ENCODE results near the gene PHTF2.
"Not testable (repeated sequence)": the region's sequence is repeated elsewhere in the genome, so short reads cannot be mapped to it uniquely, and the experiment has no call there.

The PHTF2 gene

DNA sequence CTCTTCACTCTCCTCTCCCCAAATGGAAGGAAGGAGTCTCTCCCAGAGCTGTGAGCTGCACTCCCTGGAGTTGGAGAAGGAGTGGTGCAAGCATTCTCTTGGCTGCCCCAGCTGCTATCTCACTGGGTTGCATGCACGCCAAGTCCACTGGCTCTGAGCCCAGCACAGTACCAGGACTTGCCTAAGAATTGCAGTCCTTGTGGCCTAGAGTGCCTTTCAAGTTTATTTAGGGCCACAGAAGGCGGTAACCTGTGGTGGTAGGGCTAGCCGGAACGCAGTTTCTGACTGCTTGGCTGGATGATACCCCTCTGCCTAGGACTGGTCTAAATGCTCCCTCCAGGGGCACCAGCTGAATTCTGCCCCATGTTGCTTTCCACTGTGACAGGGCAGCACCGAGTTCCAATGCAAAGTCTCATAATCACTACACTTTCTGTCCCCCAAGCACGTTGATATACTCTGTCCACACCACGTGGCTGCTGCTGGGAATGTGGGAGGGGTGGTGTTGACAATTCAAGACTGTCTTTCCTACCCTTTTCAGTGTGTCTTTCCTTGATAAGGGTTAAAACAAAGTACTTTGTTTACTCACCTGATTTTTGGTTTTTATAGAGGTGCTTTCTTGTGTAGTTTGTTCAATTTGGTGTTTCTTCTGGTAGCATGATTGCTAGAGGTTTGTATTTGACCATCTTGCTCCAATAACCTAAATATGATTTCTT lies 57.0 kb downstream of the PHTF2 start:
- Histone ChIP-seq H3K27ac (ENCODE audit: low read length) (no peak overlapping the region), H3K9me3 (ENCODE audit: control insufficient read depth in 2 of 2, low read length in 2 of 2) (peaks cover 0 to 3% of the 10 kb centered on the region in 2 donors), H3K4me1 (ENCODE audit: control insufficient read depth, insufficient read depth, low read length) (no peaks in the 10 kb centered on the region), H3K36me3 (ENCODE audit: control insufficient read depth in 2 of 2, insufficient read depth in 2 of 2, low read length in 2 of 2) (no peaks in the 10 kb centered on the region), H3K4me3 (ENCODE audit: low read length in 2 of 2) (no peak overlapping the region), H3K9ac (ENCODE audit: low read length in 2 of 2) (no peak overlapping the region), H3K27me3 (ENCODE audit: control insufficient read depth in 1 of 2, insufficient read depth in 2 of 2, low read length in 2 of 2) (no peaks in the 10 kb centered on the region)

- H3K27ac ChIP-seq (ENCODE audit: low read length) = no peak overlapping the region
- no peaks in the 10 kb centered on the region for H3K36me3 ChIP-seq (ENCODE audit: control insufficient read depth in 2 of 2, insufficient read depth in 2 of 2, low read length in 2 of 2)
- H3K9ac ChIP-seq (ENCODE audit: low read length in 2 of 2) = no peak overlapping the region
- H3K27me3 ChIP-seq (ENCODE audit: control insufficient read depth in 1 of 2, insufficient read depth in 2 of 2, low read length in 2 of 2) = no peaks in the 10 kb centered on the region
- peaks cover 0 to 3% of the 10 kb centered on the region in 2 donors for H3K9me3 ChIP-seq (ENCODE audit: control insufficient read depth in 2 of 2, low read length in 2 of 2)
- H3K4me3 ChIP-seq (ENCODE audit: low read length in 2 of 2) = no peak overlapping the region
- H3K4me1 ChIP-seq (ENCODE audit: control insufficient read depth, insufficient read depth, low read length) = no peaks in the 10 kb centered on the region
These were observed 59.7 kb downstream of the PHTF2 start for GRCh38 chr7:77858278-77858677.

DNA sequence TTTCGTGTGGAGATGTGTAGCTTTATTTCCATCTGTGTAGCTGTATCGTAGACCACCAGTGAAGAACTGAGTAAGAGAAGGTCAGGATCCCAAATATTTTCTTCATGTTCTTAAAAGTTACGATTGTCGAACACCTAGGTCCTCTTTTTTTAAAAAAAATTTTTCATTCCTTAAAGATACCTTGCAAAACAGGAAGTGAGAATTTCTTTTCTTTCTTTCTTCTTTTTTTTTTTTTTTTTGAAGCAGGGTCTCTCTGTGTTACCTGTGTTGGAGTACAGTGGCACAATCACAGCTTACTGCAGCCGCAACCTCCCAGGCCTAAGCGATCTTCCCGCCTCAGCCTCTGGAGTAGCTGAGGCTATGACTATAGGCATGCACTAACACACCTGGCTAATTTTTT lies 60.8 kb downstream of the PHTF2 start:
- no peaks in the 10 kb centered on the region for H3K36me3 ChIP-seq (ENCODE audit: control insufficient read depth in 2 of 2, insufficient read depth in 2 of 2, low read length in 2 of 2)
- H3K27ac ChIP-seq (ENCODE audit: low read length) = no peak overlapping the region
- H3K9ac ChIP-seq (ENCODE audit: low read length in 2 of 2) = no peak overlapping the region
- no peaks in the 10 kb centered on the region for H3K27me3 ChIP-seq (ENCODE audit: control insufficient read depth in 1 of 2, insufficient read depth in 2 of 2, low read length in 2 of 2)
- H3K4me1 ChIP-seq (ENCODE audit: control insufficient read depth, insufficient read depth, low read length) = no peaks in the 10 kb centered on the region
- H3K4me3 ChIP-seq (ENCODE audit: low read length in 2 of 2) = no peak overlapping the region
- peaks cover 0 to 3% of the 10 kb centered on the region in 2 donors for H3K9me3 ChIP-seq (ENCODE audit: control insufficient read depth in 2 of 2, low read length in 2 of 2)

- H3K4me1 ChIP-seq (ENCODE audit: control insufficient read depth, insufficient read depth, low read length) = no peaks in the 10 kb centered on the region
- no peaks in the 10 kb centered on the region for H3K9me3 ChIP-seq (ENCODE audit: control insufficient read depth in 2 of 2, low read length in 2 of 2)
- no peak overlapping the region for H3K9ac ChIP-seq (ENCODE audit: low read length in 2 of 2)
- no peak overlapping the region for H3K27ac ChIP-seq (ENCODE audit: low read length)
- no peak overlapping the region for H3K4me3 ChIP-seq (ENCODE audit: low read length in 2 of 2)
- H3K36me3 ChIP-seq (ENCODE audit: control insufficient read depth in 2 of 2, insufficient read depth in 2 of 2, low read length in 2 of 2) = no peaks in the 10 kb centered on the region
- H3K27me3 ChIP-seq (ENCODE audit: control insufficient read depth in 1 of 2, insufficient read depth in 2 of 2, low read length in 2 of 2) = no peaks in the 10 kb centered on the region
These were observed 64.1 kb downstream of the PHTF2 start for GRCh38 chr7:77862691-77863090.

GRCh38 chr7:77863860-77864259 lies 65.3 kb downstream of the PHTF2 start:
- H3K9ac ChIP-seq (ENCODE audit: low read length in 2 of 2) = no peak overlapping the region
- no peaks in the 10 kb centered on the region for H3K4me1 ChIP-seq (ENCODE audit: control insufficient read depth, insufficient read depth, low read length)
- no peaks in the 10 kb centered on the region for H3K27me3 ChIP-seq (ENCODE audit: control insufficient read depth in 1 of 2, insufficient read depth in 2 of 2, low read length in 2 of 2)
- no peak overlapping the region for H3K27ac ChIP-seq (ENCODE audit: low read length)
- H3K4me3 ChIP-seq (ENCODE audit: low read length in 2 of 2) = no peak overlapping the region
- H3K9me3 ChIP-seq (ENCODE audit: control insufficient read depth in 2 of 2, low read length in 2 of 2) = no peaks in the 10 kb centered on the region
- no peaks in the 10 kb centered on the region for H3K36me3 ChIP-seq (ENCODE audit: control insufficient read depth in 2 of 2, insufficient read depth in 2 of 2, low read length in 2 of 2)

DNA sequence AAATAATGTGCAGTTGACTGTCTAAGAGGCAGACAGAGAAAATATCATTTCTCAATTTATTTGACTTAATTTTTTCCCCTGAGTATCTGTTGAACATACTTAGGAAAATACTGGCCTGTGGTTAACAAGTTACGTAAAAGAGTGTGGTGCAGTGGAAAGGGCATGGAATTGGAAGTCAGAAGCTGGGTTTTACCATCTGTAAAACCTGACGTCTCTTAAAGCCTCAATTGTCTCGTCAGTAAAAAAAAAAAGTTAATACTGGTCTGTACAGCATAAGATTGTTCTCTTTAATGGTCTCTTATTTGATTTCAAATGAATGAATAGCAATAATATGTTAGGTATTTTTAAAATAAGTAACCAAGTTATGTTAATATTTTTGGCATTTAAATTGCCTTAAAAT lies 67.8 kb downstream of the PHTF2 start:
- Histone ChIP-seq H3K27me3 (ENCODE audit: control insufficient read depth in 1 of 2, insufficient read depth in 2 of 2, low read length in 2 of 2) (no peaks in the 10 kb centered on the region), H3K4me3 (ENCODE audit: low read length in 2 of 2) (no peak overlapping the region), H3K36me3 (ENCODE audit: control insufficient read depth in 2 of 2, insufficient read depth in 2 of 2, low read length in 2 of 2) (no peaks in the 10 kb centered on the region), H3K4me1 (ENCODE audit: control insufficient read depth, insufficient read depth, low read length) (no peaks in the 10 kb centered on the region), H3K9me3 (ENCODE audit: control insufficient read depth in 2 of 2, low read length in 2 of 2) (no peaks in the 10 kb centered on the region), H3K9ac (ENCODE audit: low read length in 2 of 2) (no peak overlapping the region), H3K27ac (ENCODE audit: low read length) (no peak overlapping the region)

DNA sequence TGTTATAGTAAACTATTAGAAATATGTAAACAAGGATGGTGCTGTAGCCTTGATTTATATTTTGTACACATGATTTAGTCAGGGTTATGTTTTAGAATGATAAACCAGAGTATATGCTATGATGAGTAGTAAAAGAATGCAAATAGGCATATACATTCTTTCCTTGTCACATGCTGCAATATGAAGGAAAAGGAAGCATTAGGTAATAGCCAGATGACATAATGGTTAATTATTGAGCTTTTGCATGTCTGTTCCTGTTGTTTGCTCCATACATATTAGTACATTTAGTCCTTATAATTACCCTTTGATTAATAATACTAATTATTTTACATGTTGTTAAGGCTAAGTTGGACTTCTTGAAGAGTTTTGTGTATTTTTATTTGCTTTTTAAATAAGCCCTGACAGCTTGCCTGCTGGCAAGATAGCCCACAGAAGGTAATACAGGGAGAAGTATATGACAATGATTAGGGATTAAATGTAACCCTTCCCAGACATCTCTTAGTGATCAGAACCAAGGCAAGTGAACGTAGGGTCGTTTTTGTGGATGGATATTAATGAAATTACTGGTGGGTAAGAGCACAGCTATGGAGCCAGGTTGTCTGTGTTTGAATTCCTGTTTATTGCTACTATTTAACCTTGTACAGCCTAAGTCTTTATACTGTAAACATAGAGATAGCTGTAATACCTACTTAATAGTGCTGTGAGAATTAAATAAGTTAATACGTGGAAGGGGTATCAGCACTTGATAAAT lies 68.4 kb downstream of the PHTF2 start:
- Histone ChIP-seq H3K9ac (ENCODE audit: low read length in 2 of 2) (no peak overlapping the region), H3K27ac (ENCODE audit: low read length) (no peak overlapping the region), H3K9me3 (ENCODE audit: control insufficient read depth in 2 of 2, low read length in 2 of 2) (no peaks in the 10 kb centered on the region), H3K4me1 (ENCODE audit: control insufficient read depth, insufficient read depth, low read length) (no peaks in the 10 kb centered on the region), H3K27me3 (ENCODE audit: control insufficient read depth in 1 of 2, insufficient read depth in 2 of 2, low read length in 2 of 2) (no peaks in the 10 kb centered on the region), H3K36me3 (ENCODE audit: control insufficient read depth in 2 of 2, insufficient read depth in 2 of 2, low read length in 2 of 2) (no peaks in the 10 kb centered on the region), H3K4me3 (ENCODE audit: low read length in 2 of 2) (no peak overlapping the region)

DNA sequence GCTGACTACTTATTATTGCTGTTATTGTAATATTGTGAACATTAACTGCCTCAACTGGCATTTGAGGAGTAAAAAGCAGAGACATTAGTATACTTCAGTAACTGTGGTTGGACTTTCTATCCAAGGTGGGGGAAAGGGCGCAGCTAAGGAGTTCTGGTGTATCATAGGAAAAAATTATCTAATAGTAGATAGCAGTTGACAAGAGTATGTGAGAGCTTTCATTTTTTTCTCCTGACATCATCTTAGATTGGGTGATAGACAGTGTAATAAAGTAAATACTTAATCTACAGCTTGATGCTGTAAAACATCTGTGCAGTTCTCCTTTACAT lies 68.9 kb downstream of the PHTF2 start:
- Histone ChIP-seq H3K36me3 (ENCODE audit: control insufficient read depth in 2 of 2, insufficient read depth in 2 of 2, low read length in 2 of 2) (no peaks in the 10 kb centered on the region), H3K4me3 (ENCODE audit: low read length in 2 of 2) (no peak overlapping the region), H3K27ac (ENCODE audit: low read length) (no peak overlapping the region), H3K27me3 (ENCODE audit: control insufficient read depth in 1 of 2, insufficient read depth in 2 of 2, low read length in 2 of 2) (no peaks in the 10 kb centered on the region), H3K9ac (ENCODE audit: low read length in 2 of 2) (no peak overlapping the region), H3K4me1 (ENCODE audit: control insufficient read depth, insufficient read depth, low read length) (no peaks in the 10 kb centered on the region), H3K9me3 (ENCODE audit: control insufficient read depth in 2 of 2, low read length in 2 of 2) (no peaks in the 10 kb centered on the region)

DNA sequence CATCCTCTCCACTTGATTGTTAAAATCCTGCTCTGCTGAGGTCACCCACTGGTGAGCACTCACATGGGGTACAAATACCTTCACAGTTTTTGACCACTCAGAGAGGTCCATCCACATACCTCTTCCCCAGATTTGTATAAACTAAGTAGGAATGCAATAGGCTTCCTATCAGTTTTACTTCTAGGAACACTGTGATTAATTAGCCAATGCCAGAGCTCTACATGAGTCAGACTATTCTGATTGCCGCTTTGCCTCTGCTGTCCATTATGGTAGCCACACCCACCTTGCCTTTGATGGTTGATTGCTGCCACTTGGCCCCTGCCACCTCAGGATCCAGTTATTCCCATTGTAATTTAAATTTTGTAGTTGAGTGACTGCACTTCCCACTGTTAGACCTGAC lies 73.7 kb downstream of the PHTF2 start:
- H3K4me1 ChIP-seq (ENCODE audit: control insufficient read depth, insufficient read depth, low read length); H3K4me3 ChIP-seq (ENCODE audit: low read length in 2 of 2); H3K27me3 ChIP-seq (ENCODE audit: control insufficient read depth in 1 of 2, insufficient read depth in 2 of 2, low read length in 2 of 2); H3K9ac ChIP-seq (ENCODE audit: low read length in 2 of 2); H3K36me3 ChIP-seq (ENCODE audit: control insufficient read depth in 2 of 2, insufficient read depth in 2 of 2, low read length in 2 of 2); H3K27ac ChIP-seq (ENCODE audit: low read length); H3K9me3 ChIP-seq (ENCODE audit: control insufficient read depth in 2 of 2, low read length in 2 of 2): not testable (repeated sequence)

DNA sequence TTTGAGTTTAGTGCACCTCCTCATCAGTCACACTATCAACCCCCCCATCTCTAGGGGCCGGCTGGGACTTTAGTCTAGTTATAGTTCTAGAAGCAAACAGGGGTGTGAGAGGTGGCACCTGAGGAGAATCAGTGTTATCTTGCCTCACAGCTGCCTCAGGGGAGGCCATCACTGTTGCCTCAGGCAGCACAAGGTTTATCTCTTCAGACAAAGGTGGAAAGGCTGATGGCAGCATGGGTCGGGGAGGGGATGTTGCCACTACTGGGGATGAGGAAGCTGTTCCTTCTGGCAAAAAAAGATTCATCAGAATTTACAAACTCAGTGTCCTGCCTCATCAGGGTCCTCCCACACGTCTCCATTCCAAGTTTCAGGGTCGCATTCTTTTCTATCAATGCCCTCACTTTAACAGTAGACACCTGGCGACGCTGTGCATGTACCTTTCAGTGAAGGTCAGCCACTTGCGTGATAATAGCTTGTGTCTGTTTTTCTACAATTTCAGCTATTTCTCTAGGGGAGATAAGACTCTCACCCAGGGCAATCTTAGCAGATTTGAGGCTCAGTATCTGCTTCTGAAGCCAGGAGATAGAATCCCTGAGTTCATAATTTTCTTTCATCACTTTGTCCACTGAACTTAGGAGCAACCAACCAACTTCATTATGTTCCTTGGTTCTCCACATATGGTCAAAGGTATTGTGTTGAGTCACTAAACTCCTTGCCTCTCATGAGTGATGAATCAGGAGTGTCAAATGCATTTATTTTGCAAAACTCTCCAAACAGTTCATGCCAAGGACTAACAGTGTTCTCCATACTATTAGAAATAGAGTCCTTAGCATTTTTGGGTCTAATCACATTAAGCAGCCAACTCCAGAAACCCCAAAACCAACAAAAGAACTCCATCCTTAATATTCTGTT lies 75.1 kb downstream of the PHTF2 start:
- H3K36me3 ChIP-seq (ENCODE audit: control insufficient read depth in 2 of 2, insufficient read depth in 2 of 2, low read length in 2 of 2); H3K4me3 ChIP-seq (ENCODE audit: low read length in 2 of 2); H3K27me3 ChIP-seq (ENCODE audit: control insufficient read depth in 1 of 2, insufficient read depth in 2 of 2, low read length in 2 of 2); H3K9ac ChIP-seq (ENCODE audit: low read length in 2 of 2); H3K4me1 ChIP-seq (ENCODE audit: control insufficient read depth, insufficient read depth, low read length); H3K9me3 ChIP-seq (ENCODE audit: control insufficient read depth in 2 of 2, low read length in 2 of 2); H3K27ac ChIP-seq (ENCODE audit: low read length): not testable (repeated sequence)

Measured in stomach smooth muscle (tissue), 2 donors.